KMS-11 (cell line): Measurements from ENCODE around the gene ANGPTL2.

Experiments
- H2AFZ ChIP-seq: fragments of 200-600 bp; sonication (generic); 2 replicates; pipeline ENCODE4 v1.6.1; 2016; ENCODE audit warnings: antibody characterized with exemption, mixed run types, low read depth
- H3K27ac ChIP-seq: fragments of 200-600 bp; sonication (generic); 2 replicates; pipeline ENCODE4 v1.6.1; 2016; ENCODE audit warnings: mild to moderate bottlenecking, mixed run types
- H3K27me3 ChIP-seq: fragments of 200-600 bp; sonication (generic); 2 replicates; pipeline ENCODE4 v1.6.1; 2017; ENCODE audit warnings: mild to moderate bottlenecking, low read depth, mixed run types, moderate library complexity; ENCODE audit not compliant: insufficient read depth
- H3K36me3 ChIP-seq: fragments of 200-600 bp; sonication (generic); 2 replicates; pipeline ENCODE4 v1.6.1; 2017; ENCODE audit warnings: mild to moderate bottlenecking, mixed run types; ENCODE audit not compliant: insufficient read depth
- H3K4me1 ChIP-seq: fragments of 200-600 bp; sonication (generic); 2 replicates; pipeline ENCODE4 v1.6.1; 2016; ENCODE audit warnings: mild to moderate bottlenecking, low read depth, mixed run types; ENCODE audit not compliant: poor library complexity, severe bottlenecking
- H3K4me2 ChIP-seq: fragments of 200-600 bp; sonication (generic); 2 replicates; pipeline ENCODE4 v1.7.0; 2016; ENCODE audit warnings: mild to moderate bottlenecking, mixed run types
- H3K4me3 ChIP-seq: fragments of 200-600 bp; sonication (generic); IDR thresholded peaks from 2 replicates; pipeline ENCODE4 v1.6.1; 2017; ENCODE audit warnings: low read depth, low read length, mixed read lengths; ENCODE audit not compliant: insufficient read depth
- H3K79me2 ChIP-seq: fragments of 200-600 bp; sonication (generic); 2 replicates; pipeline ENCODE4 v1.6.1; 2016; ENCODE audit warnings: low read depth, mixed run types; ENCODE audit not compliant: insufficient read depth
- H3K9ac ChIP-seq: fragments of 200-600 bp; sonication (generic); 2 replicates; pipeline ENCODE4 v1.6.1; 2016; ENCODE audit warnings: mild to moderate bottlenecking, mixed run types
- H4K20me1 ChIP-seq: fragments of 200-600 bp; sonication (generic); 2 replicates; pipeline ENCODE4 v1.6.1; 2016; ENCODE audit warnings: mild to moderate bottlenecking, mixed run types; ENCODE audit not compliant: insufficient read depth
- TF ChIP-seq, protein P1 (sequence below): fragments of 200-600 bp; sonication (generic); conservative IDR thresholded peaks from 2 replicates; pipeline ENCODE4 v1.6.1; 2017; ENCODE audit warnings: low read depth, mild to moderate bottlenecking, antibody characterized with exemption, low read length, moderate library complexity, mixed read lengths

Gene ANGPTL2

DNA sequence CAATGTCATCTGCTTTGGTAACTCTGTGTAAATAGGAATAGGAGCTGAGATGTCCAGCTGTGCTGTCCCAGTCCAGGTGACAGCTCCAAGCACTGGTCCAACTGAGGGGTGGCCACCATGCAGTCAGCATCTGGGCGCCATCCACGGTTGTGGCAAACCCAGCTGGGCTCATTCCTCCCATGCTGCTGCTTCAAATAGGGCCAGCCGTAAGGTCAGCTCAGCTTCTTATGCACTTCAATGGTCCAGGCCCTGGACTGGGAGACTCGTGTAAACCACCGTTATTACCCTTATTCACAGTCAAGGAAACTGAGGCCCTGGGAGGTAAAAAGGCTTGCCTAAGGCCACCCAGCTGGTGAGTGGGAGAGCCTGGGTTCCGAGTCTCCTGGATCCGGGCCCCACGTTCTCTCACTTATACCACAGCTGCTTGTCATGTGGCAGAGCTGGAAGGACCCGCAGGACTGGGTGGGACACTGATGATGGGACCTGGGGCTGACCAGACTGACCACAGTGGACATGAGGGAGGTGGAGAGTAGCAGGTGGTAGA is 38.7 kb upstream of the ANGPTL2 start:
- H3K4me2 ChIP-seq, result no peak overlapping the region
- H4K20me1 ChIP-seq, result no peaks in the 10 kb centered on the region
- no peak overlapping the region for H3K9ac ChIP-seq
- H3K4me3 ChIP-seq, result no peak overlapping the region
- H2AFZ ChIP-seq, result no peak overlapping the region
- H3K27ac ChIP-seq, result no peak overlapping the region
- H3K27me3 ChIP-seq, result no peaks in the 10 kb centered on the region
- no peaks in the 10 kb centered on the region; the same call in 1 of the 2 replicates for H3K36me3 ChIP-seq
- H3K4me1 ChIP-seq, result peaks cover 24% of the 10 kb centered on the region
- TF ChIP-seq, protein P1, sequence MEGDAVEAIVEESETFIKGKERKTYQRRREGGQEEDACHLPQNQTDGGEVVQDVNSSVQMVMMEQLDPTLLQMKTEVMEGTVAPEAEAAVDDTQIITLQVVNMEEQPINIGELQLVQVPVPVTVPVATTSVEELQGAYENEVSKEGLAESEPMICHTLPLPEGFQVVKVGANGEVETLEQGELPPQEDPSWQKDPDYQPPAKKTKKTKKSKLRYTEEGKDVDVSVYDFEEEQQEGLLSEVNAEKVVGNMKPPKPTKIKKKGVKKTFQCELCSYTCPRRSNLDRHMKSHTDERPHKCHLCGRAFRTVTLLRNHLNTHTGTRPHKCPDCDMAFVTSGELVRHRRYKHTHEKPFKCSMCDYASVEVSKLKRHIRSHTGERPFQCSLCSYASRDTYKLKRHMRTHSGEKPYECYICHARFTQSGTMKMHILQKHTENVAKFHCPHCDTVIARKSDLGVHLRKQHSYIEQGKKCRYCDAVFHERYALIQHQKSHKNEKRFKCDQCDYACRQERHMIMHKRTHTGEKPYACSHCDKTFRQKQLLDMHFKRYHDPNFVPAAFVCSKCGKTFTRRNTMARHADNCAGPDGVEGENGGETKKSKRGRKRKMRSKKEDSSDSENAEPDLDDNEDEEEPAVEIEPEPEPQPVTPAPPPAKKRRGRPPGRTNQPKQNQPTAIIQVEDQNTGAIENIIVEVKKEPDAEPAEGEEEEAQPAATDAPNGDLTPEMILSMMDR, result no peak
- no peaks in the 10 kb centered on the region for H3K79me2 ChIP-seq

DNA sequence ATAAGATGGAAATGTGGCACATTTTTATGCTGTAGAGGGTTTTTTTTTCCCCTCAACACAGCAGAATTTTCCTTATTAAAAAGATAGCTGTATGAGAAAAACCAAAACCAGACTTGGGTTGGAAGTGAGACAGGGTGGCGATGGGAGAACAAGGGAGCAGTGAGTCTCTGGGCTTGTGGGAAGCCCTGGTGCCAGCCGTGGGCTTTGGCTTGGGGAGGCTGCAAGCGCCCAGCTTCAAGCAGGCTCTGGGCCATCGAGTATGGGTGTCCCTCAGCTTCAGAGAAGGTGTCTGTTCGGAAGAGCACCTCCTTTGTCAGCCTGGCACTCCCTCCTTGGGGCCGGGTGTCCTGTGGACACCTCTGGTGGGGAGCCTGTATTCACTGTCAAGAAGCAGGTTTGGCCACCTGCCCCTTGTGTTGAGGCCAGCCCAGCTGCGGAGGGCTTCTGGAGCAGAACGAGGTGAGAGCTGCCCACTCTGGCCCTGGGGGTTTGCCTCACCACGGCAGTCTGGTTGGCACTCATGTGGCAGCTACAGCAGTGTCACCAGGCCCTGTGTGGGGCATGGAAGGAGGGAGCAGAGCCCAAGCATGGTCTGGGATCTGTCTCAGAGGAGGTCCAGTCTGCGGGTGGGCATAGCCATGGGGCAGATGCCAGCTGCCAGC is 37.6 kb upstream of the ANGPTL2 start:
- peaks cover 34% of the 10 kb centered on the region for H3K4me1 ChIP-seq
- H3K4me3 ChIP-seq, result no peak overlapping the region
- H3K36me3 ChIP-seq, result no peaks in the 10 kb centered on the region; the same call in 1 of the 2 replicates
- H2AFZ ChIP-seq, result no peak overlapping the region
- no peaks in the 10 kb centered on the region for H4K20me1 ChIP-seq
- H3K27me3 ChIP-seq, result no peaks in the 10 kb centered on the region
- H3K79me2 ChIP-seq, result no peaks in the 10 kb centered on the region
- H3K9ac ChIP-seq, result no peak overlapping the region
- H3K27ac ChIP-seq, result no peak overlapping the region
- H3K4me2 ChIP-seq, result no peak overlapping the region
- TF ChIP-seq, protein P1, result no peak

DNA sequence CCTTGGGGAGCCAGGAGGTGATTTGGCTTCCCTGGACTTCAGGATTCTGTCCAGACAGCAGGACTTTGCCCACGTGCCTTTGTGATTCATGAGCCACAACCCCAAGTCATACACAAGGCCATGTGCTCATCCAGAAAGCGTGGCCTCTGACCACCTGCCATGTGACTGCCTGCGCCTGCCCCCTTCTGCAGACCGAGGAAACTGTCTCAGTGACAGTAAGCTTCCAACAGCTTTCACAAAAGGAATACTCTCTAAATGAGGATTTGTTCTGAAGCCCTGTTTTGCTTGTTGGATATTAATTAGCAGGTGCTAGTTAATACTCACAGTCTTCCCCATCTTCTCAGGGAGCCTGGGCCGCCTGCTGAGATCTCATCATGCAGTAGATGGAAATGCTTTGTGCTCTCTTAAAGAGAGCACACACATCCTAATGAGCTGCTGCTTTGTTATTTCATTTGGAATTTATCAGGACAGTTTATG is 36.9 kb upstream of the ANGPTL2 start:
- no peak overlapping the region for H3K4me2 ChIP-seq
- TF ChIP-seq, protein P1, result no peak
- no peaks in the 10 kb centered on the region; the same call in 1 of the 2 replicates for H3K36me3 ChIP-seq
- H2AFZ ChIP-seq, result no peak overlapping the region
- H4K20me1 ChIP-seq, result no peaks in the 10 kb centered on the region
- H3K4me1 ChIP-seq, result peaks cover 41% of the 10 kb centered on the region
- no peaks in the 10 kb centered on the region for H3K27me3 ChIP-seq
- H3K27ac ChIP-seq, result no peak overlapping the region
- H3K4me3 ChIP-seq, result no peak overlapping the region
- no peak overlapping the region for H3K9ac ChIP-seq
- no peaks in the 10 kb centered on the region for H3K79me2 ChIP-seq

DNA sequence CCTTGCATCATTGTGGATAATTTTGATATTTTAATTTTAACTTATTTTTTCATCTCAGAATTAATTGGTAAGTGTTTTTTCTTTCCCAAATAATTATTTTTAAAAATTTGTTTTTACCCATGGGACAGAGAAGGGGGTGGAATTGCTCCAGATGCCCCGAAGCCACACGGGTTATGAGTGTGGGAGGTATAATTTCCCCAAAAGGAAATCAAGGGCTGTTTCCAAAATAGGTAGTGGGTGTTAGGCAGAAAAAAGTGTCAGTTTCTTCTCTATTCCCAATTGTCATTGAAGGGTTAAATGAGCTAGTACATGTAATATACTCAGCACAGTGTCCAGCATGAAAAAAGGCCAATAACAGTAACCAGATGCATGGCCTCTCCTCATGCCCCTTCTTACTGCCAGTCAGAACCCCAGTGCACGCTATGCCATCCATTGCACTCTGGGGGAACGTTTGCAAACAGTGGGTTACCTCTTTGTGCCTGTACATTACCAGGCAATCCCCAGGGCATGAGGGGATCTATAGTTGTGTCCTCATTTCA is 36.4 kb upstream of the ANGPTL2 start:
- TF ChIP-seq, protein P1, result no peak
- H3K4me2 ChIP-seq, result no peak overlapping the region
- no peak overlapping the region for H3K27ac ChIP-seq
- no peaks in the 10 kb centered on the region for H4K20me1 ChIP-seq
- no peaks in the 10 kb centered on the region for H3K27me3 ChIP-seq
- no peaks in the 10 kb centered on the region; the same call in 1 of the 2 replicates for H3K36me3 ChIP-seq
- H3K9ac ChIP-seq, result no peak overlapping the region
- H3K4me1 ChIP-seq, result peaks cover 44% of the 10 kb centered on the region
- H3K79me2 ChIP-seq, result no peaks in the 10 kb centered on the region
- H2AFZ ChIP-seq, result no peak overlapping the region
- H3K4me3 ChIP-seq, result no peak overlapping the region
